Chondrocyte (in vitro differentiated cells): ENCODE measurements around the gene CD44. TPM values are rescaled to one million over a fixed set of nuclear protein-coding genes. Genes with fewer than 3 reads are reported as not detected.

Experiments
- DNase-seq: peaks from one replicate; pipeline ENCODE4 v3.0.0; 2021; ENCODE audit warnings: mixed read lengths, low spot score
- H3K27ac Mint-ChIP-seq: one replicate; pipeline ENCODE4 v1.8.0; 2021; ENCODE audit warnings: mild to moderate bottlenecking, moderate library complexity, mixed read lengths; ENCODE audit not compliant: unreplicated experiment
- H3K27me3 Mint-ChIP-seq: 2 replicates; pipeline ENCODE4 v1.8.0; 2021; ENCODE audit warnings: low read depth, mixed read lengths
- H3K36me3 Mint-ChIP-seq: 2 replicates; pipeline ENCODE4 v1.8.0; 2021; ENCODE audit warnings: low read depth, mixed read lengths
- H3K4me1 Mint-ChIP-seq: 2 replicates; pipeline ENCODE4 v1.8.0; 2021; ENCODE audit warnings: low read depth, mild to moderate bottlenecking, mixed read lengths
- H3K4me3 Mint-ChIP-seq: one replicate; pipeline ENCODE4 v1.8.0; 2021; ENCODE audit warnings: mild to moderate bottlenecking, moderate library complexity, mixed read lengths; ENCODE audit not compliant: unreplicated experiment
- H3K9me3 Mint-ChIP-seq: 2 replicates; pipeline ENCODE4 v1.8.0; 2021; ENCODE audit warnings: low read depth, mixed read lengths
- CTCF ChIP-seq: fragments of 200-600 bp; sonication (generic); IDR thresholded peaks from 2 replicates; pipeline ENCODE4 v1.5.0; 2021; ENCODE audit warnings: antibody characterized with exemption, mild to moderate bottlenecking, moderate library complexity
- total RNA-seq: library from RNA; stranded (reverse); gene quantifications from 3 replicates; pipeline ENCODE4 v1.2.1, GENCODE V29; 2021

CD44 gene
- total RNA-seq, 1 donor from 2014 or later, result 179 TPM

GRCh38 chr11:35237351-35237750 lies 98.4 kb downstream of the CD44 start:
- H3K4me1 Mint-ChIP-seq, result peaks cover 38% of the 10 kb centered on the region
- no peak for DNase-seq
- no peak for TF ChIP-seq CTCF
- H3K27ac Mint-ChIP-seq, result no peak overlapping the region
- peaks cover 13% of the 10 kb centered on the region for H3K9me3 Mint-ChIP-seq
- H3K4me3 Mint-ChIP-seq, result no peak overlapping the region
- H3K27me3 Mint-ChIP-seq, result no peaks in the 10 kb centered on the region
- H3K36me3 Mint-ChIP-seq, result no peaks in the 10 kb centered on the region

- Mint-ChIP-seq H3K27me3 (no peaks in the 10 kb centered on the region), H3K9me3 (peaks cover 13% of the 10 kb centered on the region), H3K36me3 (no peaks in the 10 kb centered on the region), H3K4me3 (no peak overlapping the region), H3K27ac (no peak overlapping the region), H3K4me1 (peaks cover 34% of the 10 kb centered on the region)
- TF ChIP-seq CTCF, result peak; percentile 83
- DNase-seq, result no peak
Observed at GRCh38 chr11:35237860-35238715, 99.1 kb downstream of the CD44 start.

GRCh38 chr11:35238882-35239281 lies 99.9 kb downstream of the CD44 start:
- H3K36me3 Mint-ChIP-seq, result no peaks in the 10 kb centered on the region
- H3K9me3 Mint-ChIP-seq, result peaks cover 10% of the 10 kb centered on the region
- no peak for TF ChIP-seq CTCF
- H3K4me1 Mint-ChIP-seq, result peaks cover 31% of the 10 kb centered on the region
- H3K4me3 Mint-ChIP-seq, result no peak overlapping the region
- no peak overlapping the region for H3K27ac Mint-ChIP-seq
- DNase-seq, result no peak
- H3K27me3 Mint-ChIP-seq, result no peaks in the 10 kb centered on the region

GRCh38 chr11:35239471-35240075 lies 100.6 kb downstream of the CD44 start:
- Mint-ChIP-seq H3K36me3 (no peaks in the 10 kb centered on the region), H3K27ac (no peak overlapping the region), H3K27me3 (no peaks in the 10 kb centered on the region), H3K4me1 (peaks cover 31% of the 10 kb centered on the region), H3K4me3 (no peak overlapping the region), H3K9me3 (peaks cover 3% of the 10 kb centered on the region)
- TF ChIP-seq CTCF, result no peak
- no peak for DNase-seq

GRCh38 chr11:35241083-35241482 lies 102.1 kb downstream of the CD44 start:
- Mint-ChIP-seq H3K4me1 (peaks cover 31% of the 10 kb centered on the region), H3K9me3 (no peaks in the 10 kb centered on the region), H3K27ac (no peak overlapping the region), H3K4me3 (no peak overlapping the region), H3K36me3 (no peaks in the 10 kb centered on the region), H3K27me3 (no peaks in the 10 kb centered on the region)
- no peak for TF ChIP-seq CTCF
- DNase-seq, result no peak
